Neutrophil (primary cell): Measurements from ENCODE around the gene TEX13D.
"Not testable (repeated sequence)": the region's sequence is repeated elsewhere in the genome, so short reads cannot be mapped to it uniquely, and the experiment has no call there.

Experiments used
- H3K27ac ChIP-seq: fragments of 200-600 bp; sonication (generic); 2 replicates; pipeline ENCODE4 v1.5.1; 2016; ENCODE audit warnings: mild to moderate bottlenecking, moderate library complexity
- H3K27me3 ChIP-seq: fragments of 200-600 bp; sonication (generic); 2 replicates; pipeline ENCODE4 v1.6.0; 2016; ENCODE audit warnings: mild to moderate bottlenecking
- H3K36me3 ChIP-seq: fragments of 200-600 bp; sonication (generic); 2 replicates; pipeline ENCODE4 v1.5.1; 2017
- H3K4me1 ChIP-seq, 2 experiments: fragments of 200-600 bp in 1 of 2; sonication (generic) in 1 of 2; 1 replicate in 1 of 2; 2 replicates in 1 of 2; pipeline versions ENCODE4 v1.5.1 to v1.6.1; 2013 to 2016; ENCODE audit warnings: low read depth in 1 of 2, low read length in 1 of 2, mild to moderate bottlenecking in 1 of 2, moderate library complexity in 1 of 2; ENCODE audit not compliant: control insufficient read depth in 1 of 2, insufficient read depth in 1 of 2
- H3K4me3 ChIP-seq, 2 experiments: fragments of 200-600 bp in 1 of 2; sonication (generic) in 1 of 2; 1 replicate in 1 of 2; 2 replicates in 1 of 2; pipeline ENCODE4 v1.5.1; 2013 to 2016; ENCODE audit warnings: low read depth in 1 of 2, low read length in 1 of 2, mild to moderate bottlenecking in 1 of 2, moderate library complexity in 1 of 2
- H3K9me3 ChIP-seq: fragments of 200-600 bp; sonication (generic); 2 replicates; pipeline ENCODE4 v1.5.1; 2016
- TF ChIP-seq, protein P1 (sequence below): fragments of 200-600 bp; sonication (generic); IDR thresholded peaks from 2 replicates; pipeline ENCODE4 v1.5.1; 2016; ENCODE audit warnings: antibody characterized with exemption

TEX13D gene

DNA sequence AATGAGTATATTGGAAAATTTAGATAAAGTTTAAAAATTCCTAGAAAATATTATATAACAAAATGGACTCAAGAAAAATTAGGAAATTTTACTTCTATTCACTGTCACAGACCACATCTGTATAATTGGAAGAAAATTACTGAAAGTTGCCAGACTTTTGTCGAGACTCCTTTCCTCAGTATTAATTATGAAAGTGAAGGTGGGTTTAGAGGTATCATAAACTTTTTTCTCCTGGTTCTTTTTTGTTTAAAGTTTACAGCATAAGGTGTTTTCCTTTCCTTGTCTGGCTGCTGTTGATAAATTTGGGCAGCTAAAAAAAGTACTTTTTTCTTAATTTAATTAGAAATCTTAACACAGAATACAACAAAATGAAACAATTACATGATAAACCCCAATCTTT is 6.7 kb upstream of the TEX13D start:
- no peak overlapping the region for H3K27ac ChIP-seq
- H3K4me1 ChIP-seq = no peaks in the 10 kb centered on the region
- H3K4me3 ChIP-seq = no peak overlapping the region
- TF ChIP-seq, protein P1, sequence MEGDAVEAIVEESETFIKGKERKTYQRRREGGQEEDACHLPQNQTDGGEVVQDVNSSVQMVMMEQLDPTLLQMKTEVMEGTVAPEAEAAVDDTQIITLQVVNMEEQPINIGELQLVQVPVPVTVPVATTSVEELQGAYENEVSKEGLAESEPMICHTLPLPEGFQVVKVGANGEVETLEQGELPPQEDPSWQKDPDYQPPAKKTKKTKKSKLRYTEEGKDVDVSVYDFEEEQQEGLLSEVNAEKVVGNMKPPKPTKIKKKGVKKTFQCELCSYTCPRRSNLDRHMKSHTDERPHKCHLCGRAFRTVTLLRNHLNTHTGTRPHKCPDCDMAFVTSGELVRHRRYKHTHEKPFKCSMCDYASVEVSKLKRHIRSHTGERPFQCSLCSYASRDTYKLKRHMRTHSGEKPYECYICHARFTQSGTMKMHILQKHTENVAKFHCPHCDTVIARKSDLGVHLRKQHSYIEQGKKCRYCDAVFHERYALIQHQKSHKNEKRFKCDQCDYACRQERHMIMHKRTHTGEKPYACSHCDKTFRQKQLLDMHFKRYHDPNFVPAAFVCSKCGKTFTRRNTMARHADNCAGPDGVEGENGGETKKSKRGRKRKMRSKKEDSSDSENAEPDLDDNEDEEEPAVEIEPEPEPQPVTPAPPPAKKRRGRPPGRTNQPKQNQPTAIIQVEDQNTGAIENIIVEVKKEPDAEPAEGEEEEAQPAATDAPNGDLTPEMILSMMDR = no peak
- no peaks in the 10 kb centered on the region for H3K36me3 ChIP-seq
- H3K27me3 ChIP-seq = no peaks in the 10 kb centered on the region
- no peaks in the 10 kb centered on the region for H3K9me3 ChIP-seq

DNA sequence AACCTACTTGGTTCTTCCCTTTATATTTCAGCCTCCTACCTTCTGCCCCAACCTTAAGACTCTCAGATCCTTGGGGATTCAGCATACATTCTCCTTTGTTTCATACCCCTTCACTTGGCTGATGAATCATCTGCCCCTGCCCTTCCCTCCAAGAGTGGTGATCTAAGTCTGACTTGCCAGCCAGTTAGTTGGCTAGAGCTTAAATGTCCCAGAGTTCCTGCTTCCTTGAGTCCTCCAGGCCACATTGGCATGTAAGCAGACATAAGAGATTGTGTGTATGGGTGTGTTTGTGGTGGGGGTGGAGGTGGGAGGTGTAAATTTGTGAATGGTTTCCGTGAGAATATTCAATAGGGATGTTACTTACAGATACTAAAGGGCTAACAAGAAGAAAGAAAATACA is 3.7 kb upstream of the TEX13D start:
- no peaks in the 10 kb centered on the region for H3K27me3 ChIP-seq
- TF ChIP-seq, protein P1 = no peak
- no peaks in the 10 kb centered on the region for H3K9me3 ChIP-seq
- no peak overlapping the region for H3K27ac ChIP-seq
- H3K4me3 ChIP-seq = no peak overlapping the region
- no peaks in the 10 kb centered on the region for H3K36me3 ChIP-seq
- no peaks in the 10 kb centered on the region for H3K4me1 ChIP-seq

DNA sequence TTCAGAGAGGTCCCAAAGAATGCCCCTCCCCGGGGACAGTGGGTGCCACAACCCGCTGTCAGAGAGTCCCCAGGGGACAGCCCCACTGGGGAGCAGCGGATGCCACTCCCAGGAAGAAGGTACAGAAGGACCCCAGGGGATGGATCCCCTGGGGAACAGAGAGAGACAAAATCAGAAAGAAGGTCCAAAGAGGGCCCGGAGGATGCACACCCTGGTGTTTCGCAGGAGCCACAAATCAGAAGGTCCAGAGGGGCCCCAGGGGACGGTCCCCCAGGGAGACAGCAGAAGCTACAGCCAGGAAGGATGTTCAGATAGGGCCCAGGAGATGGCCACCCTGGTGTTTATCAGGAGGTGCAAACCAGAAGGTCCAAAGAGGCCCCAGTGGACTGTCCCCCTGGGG is 1.4 kb downstream of the TEX13D start:
- no peaks in the 10 kb centered on the region for H3K4me1 ChIP-seq
- H3K9me3 ChIP-seq = no peaks in the 10 kb centered on the region
- TF ChIP-seq, protein P1 = no peak
- no peaks in the 10 kb centered on the region for H3K27me3 ChIP-seq
- H3K27ac ChIP-seq = no peak overlapping the region
- no peak overlapping the region for H3K4me3 ChIP-seq
- H3K36me3 ChIP-seq = no peaks in the 10 kb centered on the region

DNA sequence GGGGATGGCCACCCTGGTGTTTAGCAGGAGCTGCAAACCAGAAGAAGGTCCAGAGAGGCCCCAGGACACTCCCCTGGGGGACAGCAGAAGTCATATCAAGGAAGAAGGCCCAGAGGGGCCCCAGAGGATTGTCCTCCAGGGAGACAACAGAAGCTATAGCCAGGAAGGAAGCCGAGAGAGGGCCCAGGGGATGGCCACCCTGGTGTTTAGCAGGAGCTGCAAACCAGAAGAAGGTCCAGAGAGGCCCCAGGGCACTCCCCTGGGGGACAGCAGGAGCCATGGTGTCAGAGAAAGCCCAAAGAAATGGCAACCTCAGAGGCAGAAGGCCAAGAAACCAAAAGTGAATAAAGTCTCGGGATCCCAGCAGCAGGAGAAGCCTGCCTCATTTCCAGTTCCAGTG is 2.1 kb downstream of the TEX13D start:
- H3K4me3 ChIP-seq, H3K27me3 ChIP-seq, H3K9me3 ChIP-seq, H3K36me3 ChIP-seq, H3K27ac ChIP-seq, H3K4me1 ChIP-seq: not testable (repeated sequence)

DNA sequence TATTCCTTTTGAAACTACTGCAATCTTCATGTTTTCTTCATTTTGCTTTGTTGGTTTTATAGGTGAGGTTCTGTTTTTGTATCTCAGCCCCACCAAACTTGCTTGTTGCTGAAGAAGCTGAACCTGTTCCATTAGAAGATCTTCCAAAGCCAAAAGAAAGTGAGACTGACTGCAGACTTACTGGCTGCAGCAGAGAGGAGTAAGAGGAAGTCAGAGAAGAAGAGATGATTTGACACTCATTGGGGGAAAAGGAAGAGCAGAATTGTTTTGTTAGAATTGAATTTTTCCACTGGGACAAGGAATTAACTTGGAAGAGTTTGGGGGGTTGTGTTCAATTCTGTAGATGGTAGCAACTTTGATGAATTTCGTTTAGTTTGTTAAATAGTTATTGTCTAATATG is 3.1 kb downstream of the TEX13D start:
- no peaks in the 10 kb centered on the region for H3K27me3 ChIP-seq
- H3K9me3 ChIP-seq = no peaks in the 10 kb centered on the region
- no peak overlapping the region for H3K27ac ChIP-seq
- H3K4me1 ChIP-seq = no peaks in the 10 kb centered on the region
- no peaks in the 10 kb centered on the region for H3K36me3 ChIP-seq
- TF ChIP-seq, protein P1 = no peak
- no peak overlapping the region for H3K4me3 ChIP-seq

DNA sequence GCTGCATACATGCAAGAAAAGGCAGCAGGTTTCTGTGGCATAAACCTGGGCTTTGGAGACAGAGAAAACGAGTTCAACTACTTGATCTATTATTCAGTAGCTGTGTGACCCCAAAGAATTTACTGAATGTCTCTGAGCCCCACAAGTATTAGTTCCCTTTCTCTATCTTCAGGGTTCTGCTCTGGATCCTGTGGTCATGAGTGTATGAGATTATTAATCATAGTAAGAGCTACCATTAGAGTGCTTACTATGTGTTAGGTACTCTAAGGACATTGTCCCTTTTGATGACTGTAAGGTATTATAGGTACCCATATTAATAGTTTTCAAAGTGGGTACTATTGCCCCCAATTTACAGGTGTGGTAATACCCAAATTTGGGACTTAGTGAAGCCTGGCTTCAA is 5.5 kb downstream of the TEX13D start:
- H3K4me3 ChIP-seq = no peak overlapping the region
- no peaks in the 10 kb centered on the region for H3K27me3 ChIP-seq

More for the DNA sequence above, 5.5 kb downstream of the TEX13D start:
- TF ChIP-seq, protein P1 = no peak
- H3K4me1 ChIP-seq = no peaks in the 10 kb centered on the region
- H3K36me3 ChIP-seq = no peaks in the 10 kb centered on the region
- H3K27ac ChIP-seq = no peak overlapping the region
- no peaks in the 10 kb centered on the region for H3K9me3 ChIP-seq
